RWPE1 (cell line): ENCODE results near the gene GIMAP5.

Experiments used
- CTCF ChIA-PET: fragments of 350-600 bp; sonication (Branson Sonifier 250); formaldehyde crosslinking; extraction: SDS; loops from one replicate; lab custom pipeline; 2021; lab: Yijun Ruan, JAX
- POLR2A ChIA-PET: fragments of 400-600 bp; formaldehyde crosslinking; extraction: SDS; loops from one replicate; lab custom pipeline; 2020; ENCODE audit warnings: antibody characterized with exemption; ENCODE audit not compliant: low non-redundant PET; lab: Yijun Ruan, JAX
- DNase-seq: peaks from one replicate; pipeline ENCODE4 v3.0.0; 2012; ENCODE audit warnings: low spot score
- H3K27ac ChIP-seq: fragments of 450-650 bp; 2 replicates; pipeline ENCODE4 v1.5.1; 2017
- CTCF ChIP-seq: fragments of 450-650 bp; conservative IDR thresholded peaks from 2 replicates; pipeline ENCODE4 v1.5.1; 2017; ENCODE audit warnings: low read depth, mild to moderate bottlenecking

Gene GIMAP5

GRCh38 chr7:150737265-150738055 is at the start of gene GIMAP5:
Gene GIMAP5 (plus strand): TSS chr7:150737418. CDS start chr7:150740885, 3,467 bp downstream.
- CTCF ChIA-PET, result no interaction called here
- POLR2A ChIA-PET, result no interaction called here
- no peak for DNase-seq
- no peak within 1 kb of the TSS for H3K27ac ChIP-seq
- no peak for TF ChIP-seq CTCF

- CTCF ChIA-PET, result no interaction called here
- POLR2A ChIA-PET, result no interaction called here
- no peak overlapping the region for H3K27ac ChIP-seq
- TF ChIP-seq CTCF, result no peak
- DNase-seq, result no peak
These were observed 48.6 kb upstream of the GIMAP5 start for GRCh38 chr7:150688630-150689029.

- CTCF ChIA-PET, result no interaction called here
- no peak for TF ChIP-seq CTCF
- no peak for DNase-seq
- POLR2A ChIA-PET, result no interaction called here
- H3K27ac ChIP-seq, result no peak overlapping the region
These were observed 41.6 kb upstream of the GIMAP5 start for GRCh38 chr7:150695654-150696053.

GRCh38 chr7:150703209-150703608 is 34.0 kb upstream of the GIMAP5 start:
- no peak for DNase-seq

GRCh38 chr7:150715293-150715692 is 21.9 kb upstream of the GIMAP5 start:
- no peak overlapping the region for H3K27ac ChIP-seq
- POLR2A ChIA-PET, result no interaction called here
- CTCF ChIA-PET, result no interaction called here
- no peak for DNase-seq
- TF ChIP-seq CTCF, result no peak

More at GRCh38 chr7:150703209-150703608, 34.0 kb upstream of the GIMAP5 start:
- POLR2A ChIA-PET, result no interaction called here
- H3K27ac ChIP-seq, result no peak overlapping the region
- TF ChIP-seq CTCF, result no peak
- CTCF ChIA-PET, result no interaction called here

- TF ChIP-seq CTCF, result no peak
- CTCF ChIA-PET, result no interaction called here
- H3K27ac ChIP-seq, result no peak overlapping the region
- POLR2A ChIA-PET, result no interaction called here
- DNase-seq, result no peak
These were observed 21.5 kb upstream of the GIMAP5 start for GRCh38 chr7:150715738-150716137.
